ENCODE data around the gene MIEF1. TPM values are rescaled to one million over a fixed set of nuclear protein-coding genes. Genes with fewer than 3 reads are reported as not detected.

Gene MIEF1
- polyA plus RNA-seq, 1 donor = 34.4 TPM

DNA sequence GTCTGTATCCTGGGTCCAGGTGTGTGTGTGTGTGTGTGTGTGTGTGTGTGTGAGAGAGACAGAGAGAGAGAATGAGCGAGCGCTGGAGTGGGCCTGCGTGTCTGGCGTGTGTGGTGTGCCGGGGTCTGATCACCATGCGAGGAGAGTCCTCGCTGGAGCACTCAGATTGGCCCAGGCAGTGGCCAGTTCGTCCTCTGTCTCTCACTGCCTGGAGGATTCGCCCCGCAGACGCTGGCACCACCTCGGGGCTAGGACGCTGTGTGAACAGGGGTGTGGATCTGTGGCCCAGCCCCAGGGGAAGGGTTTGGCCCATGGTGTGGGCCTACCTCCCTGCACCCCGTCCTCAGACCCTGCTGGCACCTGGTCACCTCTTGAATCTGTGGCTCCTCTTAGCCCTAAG, 56.9 kb downstream of the MIEF1 start:
- no peak for DNase-seq
- Histone ChIP-seq H3K27ac (ENCODE audit: low read length) (no peak overlapping the region), H3K9me3 (ENCODE audit: control insufficient read depth, low read depth, low read length) (no peaks in the 10 kb centered on the region), H3K4me3 (ENCODE audit: low read length) (no peak overlapping the region), H3K4me1 (ENCODE audit: control insufficient read depth, insufficient read depth, low read length) (peaks cover 8% of the 10 kb centered on the region), H3K36me3 (ENCODE audit: control insufficient read depth, insufficient read depth, low read length) (no peaks in the 10 kb centered on the region), H3K27me3 (ENCODE audit: control insufficient read depth, insufficient read depth, low read length) (peaks cover 69% of the 10 kb centered on the region)
- no CpG with 5 or more reads among the region's 14 CpGs for WGBS (ENCODE audit: insufficient coverage, low lambda C conversion rate)

DNA sequence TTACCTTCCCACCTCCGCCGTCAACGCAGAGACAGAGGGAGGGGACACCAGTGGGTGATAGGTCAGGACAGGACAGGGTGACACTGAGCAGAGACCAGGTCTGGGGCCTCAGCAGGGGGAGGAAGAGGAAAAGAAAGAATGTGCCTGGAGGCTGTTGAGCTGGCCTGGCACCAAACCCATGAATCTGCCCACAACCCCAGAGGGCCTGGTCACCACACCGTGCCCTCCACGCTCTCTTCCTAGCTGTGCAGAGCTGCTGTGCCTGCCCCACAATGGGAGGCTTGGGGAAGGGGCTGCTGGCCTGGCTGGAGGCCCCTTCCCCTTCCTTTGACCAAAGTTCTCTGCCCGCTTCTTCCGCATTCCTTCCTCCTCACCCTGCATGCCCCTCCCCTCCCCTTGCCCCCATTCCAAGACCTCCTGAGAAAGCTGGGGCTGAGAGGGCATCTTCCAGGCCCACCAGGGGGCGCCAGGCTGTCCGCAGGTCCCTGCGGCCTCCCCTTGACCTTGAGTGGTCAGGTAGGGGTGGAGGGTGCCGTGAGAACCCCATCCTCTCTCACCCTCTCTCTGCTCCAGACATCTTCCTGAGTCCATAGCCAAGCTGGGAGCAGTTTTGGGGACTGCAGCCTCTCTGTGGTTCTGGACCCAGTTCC, 57.5 kb downstream of the MIEF1 start:
- WGBS (ENCODE audit: insufficient coverage, low lambda C conversion rate) = no CpG with 5 or more reads among the region's 11 CpGs
- Histone ChIP-seq H3K27me3 (ENCODE audit: control insufficient read depth, insufficient read depth, low read length) (peaks cover 67% of the 10 kb centered on the region), H3K4me3 (ENCODE audit: low read length) (no peak overlapping the region), H3K36me3 (ENCODE audit: control insufficient read depth, insufficient read depth, low read length) (no peaks in the 10 kb centered on the region), H3K27ac (ENCODE audit: low read length) (no peak overlapping the region), H3K4me1 (ENCODE audit: control insufficient read depth, insufficient read depth, low read length) (peaks cover 8% of the 10 kb centered on the region), H3K9me3 (ENCODE audit: control insufficient read depth, low read depth, low read length) (no peaks in the 10 kb centered on the region)
- DNase-seq = no peak

DNA sequence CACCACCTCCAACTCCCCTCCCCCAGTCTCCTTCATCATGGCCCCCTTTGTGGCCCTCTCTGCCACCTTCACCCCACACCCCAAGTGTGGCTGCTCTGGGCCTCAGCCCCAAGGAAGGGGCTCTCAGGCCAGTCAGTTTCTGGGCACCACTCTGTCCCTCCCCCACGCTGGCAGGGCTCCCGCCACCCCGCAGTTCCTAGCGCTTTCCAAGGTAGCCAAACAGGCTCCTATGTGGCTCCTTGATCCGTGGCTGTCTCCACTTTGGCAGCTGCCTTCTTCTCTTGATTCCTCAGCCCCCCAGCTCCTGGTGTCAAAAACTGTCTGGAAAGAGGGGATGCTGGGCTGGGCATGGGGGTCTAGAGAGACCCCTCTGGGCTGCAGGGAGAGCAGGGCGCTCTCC, 58.0 kb downstream of the MIEF1 start:
- DNase-seq = no peak
- Histone ChIP-seq H3K36me3 (ENCODE audit: control insufficient read depth, insufficient read depth, low read length) (no peaks in the 10 kb centered on the region), H3K27me3 (ENCODE audit: control insufficient read depth, insufficient read depth, low read length) (peaks cover 67% of the 10 kb centered on the region), H3K4me3 (ENCODE audit: low read length) (no peak overlapping the region), H3K27ac (ENCODE audit: low read length) (no peak overlapping the region), H3K4me1 (ENCODE audit: control insufficient read depth, insufficient read depth, low read length) (peaks cover 8% of the 10 kb centered on the region), H3K9me3 (ENCODE audit: control insufficient read depth, low read depth, low read length) (no peaks in the 10 kb centered on the region)
- no CpG with 5 or more reads among the region's 6 CpGs for WGBS (ENCODE audit: insufficient coverage, low lambda C conversion rate)

DNA sequence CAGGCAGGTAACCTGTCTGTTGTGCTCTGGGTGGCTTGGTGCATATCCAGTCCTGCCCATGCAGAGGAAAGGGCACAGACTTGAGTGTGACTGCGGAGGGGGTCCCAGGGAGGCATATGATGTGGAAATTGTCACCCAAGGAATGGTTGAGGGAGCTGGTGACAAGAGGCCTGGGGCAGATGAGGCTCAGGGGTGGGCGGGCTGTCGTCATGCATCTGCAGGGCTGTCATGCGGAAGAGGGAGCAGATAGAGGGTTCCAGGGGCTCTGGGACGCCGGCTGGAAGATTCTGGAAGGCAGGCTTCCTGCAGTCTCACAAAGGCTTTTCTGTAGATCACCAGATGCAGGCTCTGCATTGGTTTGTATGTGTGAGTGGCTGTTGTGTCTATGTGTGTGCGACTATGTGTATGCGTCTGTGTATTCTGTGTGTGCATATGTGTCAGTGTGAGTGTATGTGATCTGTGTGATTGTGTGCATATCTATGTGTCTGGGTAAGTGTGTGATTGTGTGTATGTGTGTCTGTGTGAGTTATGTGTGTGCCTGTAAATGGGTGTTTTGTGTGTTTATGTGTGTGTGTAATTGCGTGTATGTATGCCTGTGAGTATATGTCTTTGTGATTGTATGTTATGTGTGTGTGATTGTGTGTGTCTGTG, 60.9 kb downstream of the MIEF1 start:
- Histone ChIP-seq H3K27me3 (ENCODE audit: control insufficient read depth, insufficient read depth, low read length) (peaks cover 42% of the 10 kb centered on the region), H3K4me1 (ENCODE audit: control insufficient read depth, insufficient read depth, low read length) (peaks cover 4% of the 10 kb centered on the region), H3K4me3 (ENCODE audit: low read length) (no peak overlapping the region), H3K27ac (ENCODE audit: low read length) (no peak overlapping the region), H3K36me3 (ENCODE audit: control insufficient read depth, insufficient read depth, low read length) (no peaks in the 10 kb centered on the region), H3K9me3 (ENCODE audit: control insufficient read depth, low read depth, low read length) (peaks cover 5% of the 10 kb centered on the region)
- no peak for DNase-seq
- no CpG with 5 or more reads among the region's 9 CpGs for WGBS (ENCODE audit: insufficient coverage, low lambda C conversion rate)

DNA sequence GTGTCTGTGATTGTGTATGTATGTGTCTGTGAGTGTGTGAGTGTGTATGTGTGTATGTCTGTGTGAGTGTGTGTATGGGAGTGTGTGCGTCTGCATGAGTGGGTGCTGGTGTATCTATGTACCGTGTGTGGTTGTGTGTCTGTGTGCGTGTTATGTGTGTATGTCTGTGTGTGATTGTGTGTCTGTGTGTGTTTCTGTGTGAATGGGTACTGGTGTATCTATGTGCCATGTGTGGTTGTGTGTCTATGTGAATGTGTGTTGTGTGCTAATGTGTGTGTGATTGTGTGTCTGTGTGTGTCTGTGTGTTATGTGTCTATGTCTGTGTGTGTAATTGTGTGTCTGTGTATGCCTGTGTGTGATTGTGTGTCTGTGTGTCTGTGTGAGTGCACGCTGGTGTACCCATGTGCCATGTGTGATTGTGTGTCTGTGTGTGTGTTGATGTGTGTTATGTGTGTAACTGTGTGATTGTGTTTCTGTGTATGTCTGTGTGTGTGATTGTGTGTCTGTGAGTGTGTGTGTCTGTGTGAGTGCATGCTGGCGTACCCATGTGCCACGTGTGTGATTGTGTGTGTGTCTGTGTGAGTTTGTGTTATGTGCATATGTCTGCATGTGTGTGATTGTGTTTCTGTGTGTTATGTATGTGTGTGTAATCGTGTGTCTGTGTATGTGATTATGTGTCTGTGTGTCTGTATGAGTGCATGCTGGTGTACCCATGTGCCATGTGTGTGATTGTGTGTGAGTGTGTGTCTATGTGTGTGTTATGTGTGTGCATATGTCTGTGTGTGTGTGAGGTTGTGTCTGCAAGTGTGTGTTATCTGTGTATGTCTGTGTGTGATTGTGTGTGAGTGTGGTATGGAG, 61.7 kb downstream of the MIEF1 start:
- Histone ChIP-seq H3K4me1 (ENCODE audit: control insufficient read depth, insufficient read depth, low read length) (no peaks in the 10 kb centered on the region), H3K27ac (ENCODE audit: low read length) (no peak overlapping the region), H3K36me3 (ENCODE audit: control insufficient read depth, insufficient read depth, low read length) (no peaks in the 10 kb centered on the region), H3K27me3 (ENCODE audit: control insufficient read depth, insufficient read depth, low read length) (peaks cover 34% of the 10 kb centered on the region), H3K4me3 (ENCODE audit: low read length) (no peak overlapping the region), H3K9me3 (ENCODE audit: control insufficient read depth, low read depth, low read length) (peaks cover 5% of the 10 kb centered on the region)
- no CpG with 5 or more reads among the region's 7 CpGs for WGBS (ENCODE audit: insufficient coverage, low lambda C conversion rate)
- DNase-seq = no peak

DNA sequence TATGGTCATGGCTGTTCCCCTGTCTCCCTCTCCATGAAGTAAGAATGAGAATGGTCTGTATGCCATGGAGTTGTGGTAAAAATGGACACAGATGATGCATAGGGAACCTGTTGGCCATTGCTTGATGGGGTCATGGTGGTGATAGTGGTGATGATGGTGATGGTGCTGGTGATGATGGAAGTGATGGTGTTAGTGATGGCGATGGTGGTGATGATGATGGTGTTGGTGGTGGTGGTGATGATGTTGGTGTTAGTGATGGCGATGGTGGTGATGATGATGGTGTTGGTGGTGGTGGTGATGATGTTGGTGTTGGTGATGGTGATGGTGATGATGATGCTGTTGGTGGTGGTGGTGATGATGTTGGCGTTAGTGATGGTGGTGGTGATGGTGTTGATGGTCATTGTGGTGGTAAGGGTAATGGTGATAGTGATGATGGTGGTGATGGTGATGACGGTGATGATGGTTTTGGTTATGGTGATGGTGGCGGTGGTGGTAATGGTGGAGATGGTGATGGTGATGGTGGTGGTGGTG, 63.4 kb downstream of the MIEF1 start:
- WGBS (ENCODE audit: insufficient coverage, low lambda C conversion rate) = 100% methylated on average over 3 of the region's 5 CpGs
- H3K9me3 ChIP-seq (ENCODE audit: control insufficient read depth, low read depth, low read length) = peaks cover 5% of the 10 kb centered on the region
- H3K4me3 ChIP-seq (ENCODE audit: low read length) = no peak overlapping the region
- no peak overlapping the region for H3K27ac ChIP-seq (ENCODE audit: low read length)
- H3K4me1 ChIP-seq (ENCODE audit: control insufficient read depth, insufficient read depth, low read length) = no peaks in the 10 kb centered on the region
- H3K27me3 ChIP-seq (ENCODE audit: control insufficient read depth, insufficient read depth, low read length) = peaks cover 18% of the 10 kb centered on the region
- H3K36me3 ChIP-seq (ENCODE audit: control insufficient read depth, insufficient read depth, low read length) = no peaks in the 10 kb centered on the region
- DNase-seq = no peak

DNA sequence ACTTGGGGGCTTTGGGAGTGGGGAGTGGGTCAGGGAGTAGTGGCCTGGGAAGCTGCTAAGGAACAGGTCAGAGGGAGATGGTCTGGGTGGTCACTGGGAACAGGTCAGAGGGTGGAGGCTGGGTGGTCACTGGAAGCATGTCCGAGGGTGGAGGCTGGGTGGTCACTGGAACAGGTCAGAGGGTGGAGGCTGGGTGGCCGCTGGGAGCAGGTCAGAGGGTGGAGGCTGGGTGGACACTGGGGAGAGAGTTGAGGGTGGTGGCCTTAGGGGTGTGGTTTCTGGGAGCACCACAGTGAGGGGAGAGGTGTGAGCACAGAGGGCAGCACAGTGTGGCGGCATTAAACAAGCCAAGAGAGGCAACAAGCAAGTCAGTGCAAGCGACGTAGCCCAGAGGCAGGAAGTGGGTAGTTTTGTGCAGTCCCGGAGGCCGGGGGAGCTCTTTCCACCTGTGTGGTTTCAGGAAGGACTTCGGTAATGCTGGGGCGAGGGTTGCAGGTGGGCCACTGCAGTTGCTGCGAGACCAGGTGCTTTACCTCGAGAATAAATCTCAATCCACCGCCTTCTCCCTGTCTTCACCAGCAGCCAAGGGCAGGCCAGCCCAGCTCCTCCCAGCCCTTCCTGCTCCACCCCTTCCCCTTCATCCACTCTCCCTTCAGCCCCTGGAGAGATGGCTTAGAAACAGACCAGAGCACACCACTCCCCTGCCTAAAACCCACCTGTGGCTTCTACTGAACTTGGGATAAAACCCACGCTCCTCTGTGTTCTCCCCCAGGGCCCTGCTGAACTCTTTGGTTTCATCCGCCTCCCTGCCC, 65.3 kb downstream of the MIEF1 start:
- Histone ChIP-seq H3K27me3 (ENCODE audit: control insufficient read depth, insufficient read depth, low read length) (peaks cover 5% of the 10 kb centered on the region), H3K4me1 (ENCODE audit: control insufficient read depth, insufficient read depth, low read length) (no peaks in the 10 kb centered on the region), H3K27ac (ENCODE audit: low read length) (no peak overlapping the region), H3K9me3 (ENCODE audit: control insufficient read depth, low read depth, low read length) (peaks cover 5% of the 10 kb centered on the region), H3K4me3 (ENCODE audit: low read length) (no peak overlapping the region), H3K36me3 (ENCODE audit: control insufficient read depth, insufficient read depth, low read length) (no peaks in the 10 kb centered on the region)
- 100% methylated on average over 1 of the region's 14 CpGs for WGBS (ENCODE audit: insufficient coverage, low lambda C conversion rate)
- no peak for DNase-seq

Other genes starting within 250 kb of the MIEF1 start
- gene RPL3, start 182.7 kb upstream of the MIEF1 start, polyA plus RNA-seq = 3,924 TPM
- gene SYNGR1, start 152.3 kb upstream of the MIEF1 start, polyA plus RNA-seq = 11.2 TPM
- 25.0 TPM for gene TAB1, start 102.5 kb upstream of the MIEF1 start, polyA plus RNA-seq
- gene MGAT3, start 45.3 kb upstream of the MIEF1 start, polyA plus RNA-seq = 24.1 TPM
- 296 TPM for gene ATF4, start 18.3 kb downstream of the MIEF1 start, polyA plus RNA-seq
- gene RPS19BP1, start 30.5 kb downstream of the MIEF1 start, polyA plus RNA-seq = 57.2 TPM
- 0.04 TPM for gene CACNA1I, start 68.5 kb downstream of the MIEF1 start, polyA plus RNA-seq

Measured in large intestine (tissue), 3 donors.